MM.1S (cell line): ENCODE results near the gene OGFOD1.

ENCODE experiments used
- DNase-seq: peaks from one replicate; pipeline ENCODE4 v3.0.0-alpha.2; 2015
- H2AFZ ChIP-seq: fragments of 300-600 bp; sonication (generic); 2 replicates; pipeline ENCODE4 v1.6.0; 2016; ENCODE audit warnings: antibody characterized with exemption, low read length
- H3F3A ChIP-seq: fragments of 300-600 bp; sonication (generic); 2 replicates; pipeline ENCODE4 v1.6.1; 2016; ENCODE audit warnings: mild to moderate bottlenecking, antibody characterized with exemption, low read length, moderate library complexity, mixed read lengths; ENCODE audit not compliant: insufficient read depth
- H3K27ac ChIP-seq: fragments of 300-600 bp; sonication (generic); 2 replicates; pipeline ENCODE4 v1.5.1; 2016; ENCODE audit warnings: mild to moderate bottlenecking, low read length
- H3K27me3 ChIP-seq: fragments of 300-600 bp; sonication (generic); replicated peaks from 2 replicates; pipeline ENCODE4 v1.6.0; 2016; ENCODE audit warnings: low read length; ENCODE audit not compliant: insufficient read depth
- H3K36me3 ChIP-seq: fragments of 300-600 bp; sonication (generic); replicated peaks from 2 replicates; pipeline ENCODE4 v1.6.1; 2016; ENCODE audit warnings: mild to moderate bottlenecking, low read length, mixed read lengths; ENCODE audit not compliant: insufficient read depth
- H3K4me1 ChIP-seq: fragments of 300-600 bp; sonication (generic); 2 replicates; pipeline ENCODE4 v1.6.1; 2016; ENCODE audit warnings: low read length, mixed read lengths
- H3K4me2 ChIP-seq: fragments of 300-600 bp; sonication (generic); 2 replicates; pipeline ENCODE4 v1.6.0; 2016; ENCODE audit warnings: low read depth, low read length
- H3K4me3 ChIP-seq: fragments of 300-600 bp; sonication (generic); 2 replicates; pipeline ENCODE4 v1.5.1; 2016; ENCODE audit warnings: low read length, mixed read lengths
- H3K79me2 ChIP-seq: fragments of 300-600 bp; sonication (generic); 2 replicates; pipeline ENCODE4 v1.6.1; 2016; ENCODE audit warnings: mixed run types, low read length, mixed read lengths
- H3K9ac ChIP-seq: fragments of 300-600 bp; sonication (generic); 2 replicates; pipeline ENCODE4 v1.6.1; 2016; ENCODE audit warnings: low read length, mixed read lengths
- H3K9me2 ChIP-seq: fragments of 300-600 bp; sonication (generic); replicated peaks from 2 replicates; pipeline ENCODE4 v1.6.1; 2016; ENCODE audit warnings: mild to moderate bottlenecking, low read length, mixed read lengths; ENCODE audit not compliant: insufficient read depth
- H3K9me3 ChIP-seq: fragments of 300-600 bp; sonication (generic); replicated peaks from 2 replicates; pipeline ENCODE4 v1.6.1; 2016; ENCODE audit warnings: mild to moderate bottlenecking, low read length, mixed read lengths; ENCODE audit not compliant: insufficient read depth
- H4K20me1 ChIP-seq: fragments of 300-600 bp; sonication (generic); 2 replicates; pipeline ENCODE4 v1.6.1; 2016; ENCODE audit warnings: mild to moderate bottlenecking, low read length, moderate library complexity, mixed read lengths; ENCODE audit not compliant: insufficient read depth
- EZH2 ChIP-seq: fragments of 300-600 bp; sonication (generic); optimal IDR thresholded peaks from 2 replicates; pipeline ENCODE3; 2017; ENCODE audit warnings: low read depth, mild to moderate bottlenecking, antibody characterized with exemption, low read length, mixed read lengths
- EZH2phosphoT487 ChIP-seq: fragments of 300-600 bp; sonication (generic); IDR thresholded peaks from 2 replicates; pipeline ENCODE4 v1.6.1; 2018; ENCODE audit warnings: antibody characterized with exemption, low read length
- TF ChIP-seq, protein P1 (sequence below): fragments of 300-600 bp; sonication (generic); IDR thresholded peaks from 2 replicates; pipeline ENCODE4 v1.5.1; 2016; ENCODE audit warnings: antibody characterized with exemption, low read length, mixed read lengths

Gene OGFOD1

GRCh38 chr16:56425439-56425832 is 25.9 kb upstream of the OGFOD1 start, which contains the start of gene AMFR:
AMFR (minus strand) TSS chr16:56425545; CDS start chr16:56425327, 218 bp downstream.
- Histone ChIP-seq H3K9me3 (no peaks in the 10 kb centered on the region), H3K4me2 (peak within 1 kb of the TSS; percentile 82), H3K27ac (no peak within 1 kb of the TSS), H3K9ac (peak within 1 kb of the TSS; percentile 58; the same call in 1 of the 2 replicates), H3K4me1 (peaks cover 8% of the 10 kb centered on the region; the same call in 1 of the 2 replicates), H4K20me1 (no peaks in the 10 kb centered on the region), H3K4me3 (peak within 1 kb of the TSS; percentile 61), H3K36me3 (no peaks in the 10 kb centered on the region), H2AFZ (peak within 1 kb of the TSS; percentile 33), H3K27me3 (no peaks in the 10 kb centered on the region), H3K79me2 (peaks cover 45% of the 10 kb centered on the region), H3K9me2 (no peaks in the 10 kb centered on the region), H3F3A (peaks cover 19% of the 10 kb centered on the region)
- TF ChIP-seq, protein P1, sequence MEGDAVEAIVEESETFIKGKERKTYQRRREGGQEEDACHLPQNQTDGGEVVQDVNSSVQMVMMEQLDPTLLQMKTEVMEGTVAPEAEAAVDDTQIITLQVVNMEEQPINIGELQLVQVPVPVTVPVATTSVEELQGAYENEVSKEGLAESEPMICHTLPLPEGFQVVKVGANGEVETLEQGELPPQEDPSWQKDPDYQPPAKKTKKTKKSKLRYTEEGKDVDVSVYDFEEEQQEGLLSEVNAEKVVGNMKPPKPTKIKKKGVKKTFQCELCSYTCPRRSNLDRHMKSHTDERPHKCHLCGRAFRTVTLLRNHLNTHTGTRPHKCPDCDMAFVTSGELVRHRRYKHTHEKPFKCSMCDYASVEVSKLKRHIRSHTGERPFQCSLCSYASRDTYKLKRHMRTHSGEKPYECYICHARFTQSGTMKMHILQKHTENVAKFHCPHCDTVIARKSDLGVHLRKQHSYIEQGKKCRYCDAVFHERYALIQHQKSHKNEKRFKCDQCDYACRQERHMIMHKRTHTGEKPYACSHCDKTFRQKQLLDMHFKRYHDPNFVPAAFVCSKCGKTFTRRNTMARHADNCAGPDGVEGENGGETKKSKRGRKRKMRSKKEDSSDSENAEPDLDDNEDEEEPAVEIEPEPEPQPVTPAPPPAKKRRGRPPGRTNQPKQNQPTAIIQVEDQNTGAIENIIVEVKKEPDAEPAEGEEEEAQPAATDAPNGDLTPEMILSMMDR: no peak
- TF ChIP-seq EZH2phosphoT487 (no peak), EZH2 (no peak)
- peak; percentile 89 for DNase-seq

DNA sequence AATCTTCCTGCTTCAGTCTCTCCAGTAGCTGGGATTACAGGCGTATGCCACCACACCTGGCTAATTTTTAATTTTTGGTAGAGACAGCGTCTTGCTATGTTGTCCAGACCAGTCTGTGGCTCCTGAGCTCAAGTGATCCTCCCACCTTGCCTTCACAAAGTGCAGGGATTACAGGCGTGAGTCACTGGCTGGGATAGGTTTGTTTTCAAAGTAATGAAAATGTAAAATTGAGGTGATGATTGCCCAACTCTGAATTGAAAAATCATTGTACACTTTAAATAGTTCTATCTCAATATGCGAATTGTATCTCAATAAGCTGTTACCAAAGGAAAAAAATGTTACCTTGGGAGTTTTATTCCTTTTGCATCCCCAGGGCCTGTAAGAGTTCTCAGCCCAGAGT is 24.8 kb upstream of the OGFOD1 start:
- Histone ChIP-seq H3F3A (peaks cover 19% of the 10 kb centered on the region), H3K9me3 (no peaks in the 10 kb centered on the region), H3K4me1 (peaks cover 5% of the 10 kb centered on the region; the same call in 1 of the 2 replicates), H2AFZ (no peak overlapping the region), H3K36me3 (no peaks in the 10 kb centered on the region), H3K27me3 (no peaks in the 10 kb centered on the region), H3K9me2 (no peaks in the 10 kb centered on the region), H3K4me2 (no peak overlapping the region), H4K20me1 (no peaks in the 10 kb centered on the region), H3K27ac (no peak overlapping the region), H3K4me3 (no peak overlapping the region), H3K9ac (no peak overlapping the region), H3K79me2 (peaks cover 33% of the 10 kb centered on the region)
- TF ChIP-seq, protein P1: no peak
- TF ChIP-seq EZH2 (no peak), EZH2phosphoT487 (no peak)
- no peak for DNase-seq

GRCh38 chr16:56428091-56428490 is 23.3 kb upstream of the OGFOD1 start:
- peaks cover 19% of the 10 kb centered on the region for H3F3A ChIP-seq
- H3K4me2 ChIP-seq: no peak overlapping the region

More at GRCh38 chr16:56428091-56428490, 23.3 kb upstream of the OGFOD1 start:
- Histone ChIP-seq H3K4me3 (no peak overlapping the region), H3K79me2 (peaks cover 18% of the 10 kb centered on the region), H4K20me1 (no peaks in the 10 kb centered on the region), H3K4me1 (peaks cover 4% of the 10 kb centered on the region; the same call in 1 of the 2 replicates), H3K9me3 (no peaks in the 10 kb centered on the region), H3K27ac (no peak overlapping the region), H3K27me3 (no peaks in the 10 kb centered on the region), H3K36me3 (no peaks in the 10 kb centered on the region), H3K9ac (no peak overlapping the region), H2AFZ (no peak overlapping the region), H3K9me2 (no peaks in the 10 kb centered on the region)
- no peak for TF ChIP-seq EZH2
- TF ChIP-seq EZH2phosphoT487: no peak
- TF ChIP-seq, protein P1: no peak
- DNase-seq: no peak
